ENCODE measurements around the gene JADE2. TPM values are rescaled to one million over a fixed set of nuclear protein-coding genes. Genes with fewer than 3 reads are reported as not detected.

Gene JADE2
- total RNA-seq, 4 donors from 2014 or later = 18.3 to 87.4 (median 48.2) TPM

DNA sequence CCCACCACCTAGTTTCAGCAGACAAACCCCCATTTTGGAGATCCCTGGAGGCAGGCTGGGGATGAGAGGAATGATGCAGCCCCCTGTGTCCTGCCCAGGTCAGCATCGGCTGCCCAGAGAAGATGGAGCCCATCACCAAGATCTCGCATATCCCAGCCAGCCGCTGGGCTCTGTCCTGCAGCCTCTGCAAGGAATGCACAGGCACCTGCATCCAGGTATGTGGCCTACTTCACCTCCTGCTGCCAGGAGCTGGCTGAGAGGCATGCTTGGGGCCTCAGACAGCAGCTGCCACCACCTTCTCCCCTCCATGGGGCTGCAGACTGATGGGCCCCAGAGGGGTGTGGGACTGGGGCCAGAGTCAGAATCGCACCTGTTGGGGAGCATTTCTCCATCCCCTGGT, 38.9 kb downstream of the JADE2 start:
- TF ChIP-seq, protein P1, sequence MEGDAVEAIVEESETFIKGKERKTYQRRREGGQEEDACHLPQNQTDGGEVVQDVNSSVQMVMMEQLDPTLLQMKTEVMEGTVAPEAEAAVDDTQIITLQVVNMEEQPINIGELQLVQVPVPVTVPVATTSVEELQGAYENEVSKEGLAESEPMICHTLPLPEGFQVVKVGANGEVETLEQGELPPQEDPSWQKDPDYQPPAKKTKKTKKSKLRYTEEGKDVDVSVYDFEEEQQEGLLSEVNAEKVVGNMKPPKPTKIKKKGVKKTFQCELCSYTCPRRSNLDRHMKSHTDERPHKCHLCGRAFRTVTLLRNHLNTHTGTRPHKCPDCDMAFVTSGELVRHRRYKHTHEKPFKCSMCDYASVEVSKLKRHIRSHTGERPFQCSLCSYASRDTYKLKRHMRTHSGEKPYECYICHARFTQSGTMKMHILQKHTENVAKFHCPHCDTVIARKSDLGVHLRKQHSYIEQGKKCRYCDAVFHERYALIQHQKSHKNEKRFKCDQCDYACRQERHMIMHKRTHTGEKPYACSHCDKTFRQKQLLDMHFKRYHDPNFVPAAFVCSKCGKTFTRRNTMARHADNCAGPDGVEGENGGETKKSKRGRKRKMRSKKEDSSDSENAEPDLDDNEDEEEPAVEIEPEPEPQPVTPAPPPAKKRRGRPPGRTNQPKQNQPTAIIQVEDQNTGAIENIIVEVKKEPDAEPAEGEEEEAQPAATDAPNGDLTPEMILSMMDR (IDR thresholded peaks at IDR 0.05; ENCODE audit: low read depth) = no peak

- TF ChIP-seq, protein P1 (IDR thresholded peaks at IDR 0.05; ENCODE audit: low read depth) = no peak
Measured at GRCh38 chr5:134565791-134566740, 40.6 kb downstream of the JADE2 start.

GRCh38 chr5:134566741-134567221, 41.3 kb downstream of the JADE2 start:
- TF ChIP-seq, protein P1 (IDR thresholded peaks at IDR 0.05; ENCODE audit: low read depth) = no peak

GRCh38 chr5:134567641-134568336, 42.3 kb downstream of the JADE2 start:
- TF ChIP-seq, protein P1 (IDR thresholded peaks at IDR 0.05; ENCODE audit: low read depth) = no peak

DNA sequence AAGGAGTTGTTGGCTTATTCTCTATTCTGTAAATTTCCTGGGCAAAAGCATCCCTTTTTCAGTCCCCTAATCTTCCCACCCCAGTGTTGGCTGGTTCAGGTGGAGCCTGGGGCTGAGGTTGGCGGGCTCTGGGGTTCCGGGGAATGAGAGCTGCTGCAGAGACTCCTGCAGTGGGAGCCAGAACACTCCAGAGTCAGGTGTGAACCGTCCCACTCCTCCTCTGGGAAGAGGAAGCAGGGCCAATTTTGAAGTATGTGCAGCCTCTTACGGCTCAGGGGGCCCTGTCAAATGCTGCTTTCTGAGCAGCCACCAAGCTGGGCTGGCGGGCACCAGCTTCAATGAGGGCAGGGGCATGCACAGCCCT, 42.8 kb downstream of the JADE2 start:
- TF ChIP-seq, protein P1 (IDR thresholded peaks at IDR 0.05; ENCODE audit: low read depth) = no peak

DNA sequence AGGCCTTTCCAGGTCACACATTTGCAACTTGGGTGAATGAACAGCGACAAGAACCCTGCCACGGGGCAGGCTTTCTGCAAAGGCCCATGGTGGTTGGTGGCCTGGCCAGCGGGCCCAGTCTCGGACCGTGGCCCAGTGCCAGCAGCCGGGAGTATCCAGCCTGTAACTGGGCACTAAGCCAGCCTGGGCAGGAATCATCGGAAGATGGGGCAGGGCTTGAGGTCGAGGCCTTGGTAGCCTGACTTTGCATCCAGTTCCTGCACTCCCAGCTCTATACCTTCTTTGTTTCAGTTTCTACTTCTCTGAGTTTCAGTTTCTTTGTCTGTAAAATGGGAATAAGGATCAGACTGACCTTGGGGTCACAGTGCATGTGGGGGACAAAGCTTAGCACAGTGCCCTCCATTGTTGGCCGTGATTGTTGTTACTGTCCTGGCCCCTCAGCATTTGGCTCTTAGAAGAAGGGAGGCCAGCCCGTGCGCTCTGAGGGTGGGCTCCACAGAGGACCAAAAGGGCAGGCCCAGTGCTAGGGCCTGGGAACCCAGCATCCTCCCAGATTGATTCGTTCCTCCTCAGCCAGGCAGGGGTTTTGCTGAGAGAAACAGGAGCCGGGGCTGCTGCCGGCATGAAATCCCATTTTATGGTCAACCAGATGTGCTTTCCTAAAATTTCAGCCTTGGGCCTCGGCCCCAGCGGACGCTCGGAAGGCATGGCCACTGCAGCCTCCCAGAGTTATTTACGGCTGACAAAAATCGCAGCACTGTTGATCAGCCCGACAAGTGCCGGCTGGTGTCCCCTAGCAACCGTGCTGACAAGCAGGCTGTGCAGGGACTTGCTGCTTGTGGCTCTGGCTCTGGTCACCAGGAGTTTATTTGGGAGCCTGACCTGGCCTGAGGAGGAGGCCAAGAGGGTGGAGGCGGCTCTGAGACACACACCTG, 43.6 kb downstream of the JADE2 start:
- TF ChIP-seq, protein P1 (IDR thresholded peaks at IDR 0.05; ENCODE audit: low read depth) = no peak

Measured in subcutaneous adipose tissue (tissue), 4 donors.